Astrocyte (in vitro differentiated cells and primary cell): Measurements from ENCODE around the gene GNPTG.

Experiments
- EZH2 ChIP-seq: IDR thresholded peaks from 2 replicates; pipeline ENCODE4 v1.6.1; 2012; ENCODE audit warnings: mild to moderate bottlenecking, low read length, inconsistent platforms; ENCODE audit not compliant: insufficient read depth
- TF ChIP-seq, protein P1 (sequence below): IDR thresholded peaks from 2 replicates; pipeline ENCODE4 v1.5.1; 2011; ENCODE audit warnings: low read depth, mild to moderate bottlenecking, inconsistent platforms, low read length, moderate library complexity; ENCODE audit not compliant: insufficient read depth

GRCh38 chr16:1366060-1366711 lies 14.5 kb downstream of the GNPTG start:
- TF ChIP-seq, protein P1, sequence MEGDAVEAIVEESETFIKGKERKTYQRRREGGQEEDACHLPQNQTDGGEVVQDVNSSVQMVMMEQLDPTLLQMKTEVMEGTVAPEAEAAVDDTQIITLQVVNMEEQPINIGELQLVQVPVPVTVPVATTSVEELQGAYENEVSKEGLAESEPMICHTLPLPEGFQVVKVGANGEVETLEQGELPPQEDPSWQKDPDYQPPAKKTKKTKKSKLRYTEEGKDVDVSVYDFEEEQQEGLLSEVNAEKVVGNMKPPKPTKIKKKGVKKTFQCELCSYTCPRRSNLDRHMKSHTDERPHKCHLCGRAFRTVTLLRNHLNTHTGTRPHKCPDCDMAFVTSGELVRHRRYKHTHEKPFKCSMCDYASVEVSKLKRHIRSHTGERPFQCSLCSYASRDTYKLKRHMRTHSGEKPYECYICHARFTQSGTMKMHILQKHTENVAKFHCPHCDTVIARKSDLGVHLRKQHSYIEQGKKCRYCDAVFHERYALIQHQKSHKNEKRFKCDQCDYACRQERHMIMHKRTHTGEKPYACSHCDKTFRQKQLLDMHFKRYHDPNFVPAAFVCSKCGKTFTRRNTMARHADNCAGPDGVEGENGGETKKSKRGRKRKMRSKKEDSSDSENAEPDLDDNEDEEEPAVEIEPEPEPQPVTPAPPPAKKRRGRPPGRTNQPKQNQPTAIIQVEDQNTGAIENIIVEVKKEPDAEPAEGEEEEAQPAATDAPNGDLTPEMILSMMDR: no peak
- TF ChIP-seq EZH2: no peak
